ENCODE results near the gene TMC1. TPM values are rescaled to one million over a fixed set of nuclear protein-coding genes. Genes with fewer than 3 reads are reported as not detected.

TMC1 gene
- polyA plus RNA-seq, 3 donors = 0.16 to 0.55 (median 0.40) TPM

- intact Hi-C loops (cut with micrococcal nuclease) = no loop called here
- H2AFZ ChIP-seq (ENCODE audit: insufficient read depth, low read depth, low read length, poor library complexity, severe bottlenecking) = no peak overlapping the region
- Mint-ChIP-seq H3K27ac (no peak overlapping the region), H3K9me3 (peaks cover 0 to 15% (median 8%) of the 10 kb centered on the region in 7 donors), H3K4me1 (no peaks in the 10 kb centered on the region), H3K36me3 (peaks cover 2 to 7% of the 10 kb centered on the region in 2 donors), H3K4me3 (no peak overlapping the region), H3K27me3 (ENCODE audit: low read depth in 3 of 3) (peaks cover 0 to 1% (median 1%) of the 10 kb centered on the region in 3 donors)
- no peaks in the 10 kb centered on the region for H3K4me1 ChIP-seq (ENCODE audit: control insufficient read depth in 1 of 2, insufficient read depth in 2 of 2, low read length in 2 of 2)
- no peak overlapping the region for H3K4me3 ChIP-seq (replicated peaks in 1 of 3; ENCODE audit: low read depth in 2 of 3, low read length in 3 of 3)
- no peaks in the 10 kb centered on the region for H3K36me3 ChIP-seq (replicated peaks in 1 of 2; ENCODE audit: control insufficient read depth in 1 of 2, insufficient read depth in 2 of 2, low read length in 2 of 2)
- no peaks in the 10 kb centered on the region for H4K20me1 ChIP-seq (ENCODE audit: insufficient read depth, low read length)
- no peak overlapping the region for H3K4me2 ChIP-seq (replicated peaks; ENCODE audit: extremely low read depth, low read length, poor library complexity, severe bottlenecking)
- DNase-seq = no peak
- WGBS (ENCODE audit: insufficient coverage) = no CpG with 5 or more reads among the region's 1 CpG
- no peaks in the 10 kb centered on the region for H3K27me3 ChIP-seq (ENCODE audit: control insufficient read depth in 2 of 2, insufficient read depth in 2 of 2, low read length in 2 of 2)
- TF ChIP-seq, protein P1, sequence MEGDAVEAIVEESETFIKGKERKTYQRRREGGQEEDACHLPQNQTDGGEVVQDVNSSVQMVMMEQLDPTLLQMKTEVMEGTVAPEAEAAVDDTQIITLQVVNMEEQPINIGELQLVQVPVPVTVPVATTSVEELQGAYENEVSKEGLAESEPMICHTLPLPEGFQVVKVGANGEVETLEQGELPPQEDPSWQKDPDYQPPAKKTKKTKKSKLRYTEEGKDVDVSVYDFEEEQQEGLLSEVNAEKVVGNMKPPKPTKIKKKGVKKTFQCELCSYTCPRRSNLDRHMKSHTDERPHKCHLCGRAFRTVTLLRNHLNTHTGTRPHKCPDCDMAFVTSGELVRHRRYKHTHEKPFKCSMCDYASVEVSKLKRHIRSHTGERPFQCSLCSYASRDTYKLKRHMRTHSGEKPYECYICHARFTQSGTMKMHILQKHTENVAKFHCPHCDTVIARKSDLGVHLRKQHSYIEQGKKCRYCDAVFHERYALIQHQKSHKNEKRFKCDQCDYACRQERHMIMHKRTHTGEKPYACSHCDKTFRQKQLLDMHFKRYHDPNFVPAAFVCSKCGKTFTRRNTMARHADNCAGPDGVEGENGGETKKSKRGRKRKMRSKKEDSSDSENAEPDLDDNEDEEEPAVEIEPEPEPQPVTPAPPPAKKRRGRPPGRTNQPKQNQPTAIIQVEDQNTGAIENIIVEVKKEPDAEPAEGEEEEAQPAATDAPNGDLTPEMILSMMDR (IDR thresholded peaks at IDR 0.05) = no peak
- H3K27ac ChIP-seq (ENCODE audit: low read depth in 1 of 2, low read length in 2 of 2) = no peak overlapping the region
- H3K9ac ChIP-seq (ENCODE audit: insufficient read depth, low read length, poor library complexity, severe bottlenecking) = no peak overlapping the region
- H3K79me2 ChIP-seq (ENCODE audit: insufficient read depth, low read length) = no peaks in the 10 kb centered on the region
- peaks cover 0 to 4% of the 10 kb centered on the region in 2 donors for H3K9me3 ChIP-seq (replicated peaks in 1 of 2; ENCODE audit: control insufficient read depth in 1 of 2, insufficient read depth in 1 of 2, low read length in 2 of 2)
Observed at GRCh38 chr9:72884508-72884907, 363.1 kb downstream of the TMC1 start.

Other genes with a start within 250 kb of the TMC1 start
- 100 to 1,000 TPM; 199 to 702 (median 237) TPM for gene ZFAND5, start 156.4 kb upstream of the TMC1 start, polyA plus RNA-seq